HEK293 (cell line): Measurements from ENCODE around the gene PRKG2.

ENCODE experiments used
- CTCF ChIA-PET: fragments of 350-600 bp; formaldehyde crosslinking; extraction: SDS; loops from one replicate; lab custom pipeline; 2021; ENCODE audit warnings: antibody characterized with exemption; lab: Yijun Ruan, JAX
- POLR2A ChIA-PET: fragments of 300-600 bp; formaldehyde crosslinking; extraction: SDS; loops from one replicate; lab custom pipeline; 2020; ENCODE audit warnings: antibody characterized with exemption, inconsistent platforms; lab: Yijun Ruan, JAX
- H3K27ac ChIP-seq: fragments of 200-500 bp; sonication (Bioruptor generic); 2 replicates; pipeline ENCODE4 v1.5.1; 2014; ENCODE audit warnings: low read depth, low read length, control low read depth, inconsistent platforms; ENCODE audit errors: extremely low read depth
- H3K36me3 ChIP-seq, 2 experiments: fragments of 200-500 bp in 1 of 2; sonication (Bioruptor generic) in 1 of 2; 1 replicate in 1 of 2; 2 replicates in 1 of 2; pipeline ENCODE4 v1.5.1; 2014 to 2017; ENCODE audit warnings: inconsistent platforms in 2 of 2, low read length in 2 of 2; ENCODE audit not compliant: control insufficient read depth in 2 of 2, insufficient read depth in 1 of 2
- H3K4me1 ChIP-seq: fragments of 200-500 bp; sonication (Bioruptor generic); 2 replicates; pipeline ENCODE4 v1.5.1; 2014; ENCODE audit warnings: mild to moderate bottlenecking, low read length, inconsistent platforms; ENCODE audit not compliant: control insufficient read depth, insufficient read depth
- H3K4me3 ChIP-seq: 2 replicates; pipeline ENCODE4 v1.5.1; 2011; ENCODE audit warnings: low read depth, mild to moderate bottlenecking, control low read depth, low read length, moderate library complexity
- H3K9me3 ChIP-seq: fragments of 200-500 bp; sonication (Bioruptor generic); 2 replicates; pipeline ENCODE4 v1.5.1; 2014; ENCODE audit warnings: low read depth, low read length, inconsistent platforms; ENCODE audit not compliant: control insufficient read depth, insufficient read depth
- KLF16 ChIP-seq: fragments of 450-650 bp; formaldehyde crosslinking; IDR thresholded peaks from 2 replicates; pipeline ENCODE4 v1.5.1; 2017; ENCODE audit warnings: missing biosample characterization, missing genetic modification characterization
- SALL2 ChIP-seq: fragments of 450-650 bp; formaldehyde crosslinking; IDR thresholded peaks from 2 replicates; pipeline ENCODE4 v1.5.0; 2017; ENCODE audit warnings: missing biosample characterization, mild to moderate bottlenecking, missing genetic modification characterization, borderline replicate concordance
- SCRT1 ChIP-seq: fragments of 450-650 bp; formaldehyde crosslinking; IDR thresholded peaks from 2 replicates; pipeline ENCODE4 v1.5.1; 2016; ENCODE audit warnings: missing biosample characterization, missing genetic modification characterization, borderline replicate concordance
- ZNF112 ChIP-seq: fragments of 450-650 bp; formaldehyde crosslinking; IDR thresholded peaks from 2 replicates; pipeline ENCODE4 v1.5.0; 2017; ENCODE audit warnings: missing biosample characterization, missing genetic modification characterization
- ZNF394 ChIP-seq: fragments of 450-650 bp; formaldehyde crosslinking; IDR thresholded peaks from 2 replicates; pipeline ENCODE4 v1.5.1; 2016; ENCODE audit warnings: missing biosample characterization, missing genetic modification characterization, mild to moderate bottlenecking, moderate library complexity, borderline replicate concordance
- ZNF473 ChIP-seq: fragments of 450-650 bp; formaldehyde crosslinking; IDR thresholded peaks from 2 replicates; pipeline ENCODE4 v1.5.1; 2017; ENCODE audit warnings: missing biosample characterization, missing genetic modification characterization
- ZNF530 ChIP-seq: fragments of 450-650 bp; formaldehyde crosslinking; IDR thresholded peaks from 2 replicates; pipeline ENCODE4 v1.5.1; 2016; ENCODE audit warnings: low read depth, missing biosample characterization, missing genetic modification characterization
- ZNF560 ChIP-seq: fragments of 450-650 bp; formaldehyde crosslinking; IDR thresholded peaks from 2 replicates; pipeline ENCODE4 v1.5.1; 2017; ENCODE audit warnings: missing biosample characterization, missing genetic modification characterization, borderline replicate concordance
- ZNF585B ChIP-seq: fragments of 450-650 bp; formaldehyde crosslinking; IDR thresholded peaks from 2 replicates; pipeline ENCODE4 v1.5.1; 2016; ENCODE audit warnings: missing biosample characterization, missing genetic modification characterization
- ZNF654 ChIP-seq: fragments of 450-650 bp; formaldehyde crosslinking; IDR thresholded peaks from 2 replicates; pipeline ENCODE4 v1.5.1; 2016; ENCODE audit warnings: low read depth, missing biosample characterization, missing genetic modification characterization
- ZNF660 ChIP-seq: fragments of 450-650 bp; IDR thresholded peaks from 2 replicates; pipeline ENCODE4 v1.5.1; 2018; ENCODE audit warnings: missing biosample characterization, mild to moderate bottlenecking, missing genetic modification characterization
- ZNF707 ChIP-seq: fragments of 450-650 bp; formaldehyde crosslinking; IDR thresholded peaks from 2 replicates; pipeline ENCODE4 v1.5.1; 2016; ENCODE audit warnings: missing biosample characterization, missing genetic modification characterization
- ZNF776 ChIP-seq: fragments of 450-650 bp; formaldehyde crosslinking; IDR thresholded peaks from 2 replicates; pipeline ENCODE4 v1.5.0; 2017; ENCODE audit warnings: missing biosample characterization, missing genetic modification characterization, borderline replicate concordance
- ZSCAN16 ChIP-seq: fragments of 450-650 bp; formaldehyde crosslinking; IDR thresholded peaks from 2 replicates; pipeline ENCODE4 v1.5.1; 2016; ENCODE audit warnings: missing biosample characterization, missing genetic modification characterization
- TF ChIP-seq, protein P1 (sequence below): fragments of 450-650 bp; formaldehyde crosslinking; IDR thresholded peaks from 2 replicates; pipeline ENCODE4 v1.5.1; 2016; ENCODE audit warnings: missing biosample characterization, missing genetic modification characterization
- TF ChIP-seq, protein P2 (sequence below): fragments of 450-650 bp; formaldehyde crosslinking; IDR thresholded peaks from 2 replicates; pipeline ENCODE4 v1.5.1; 2016; ENCODE audit warnings: missing biosample characterization, missing genetic modification characterization

PRKG2 gene

DNA sequence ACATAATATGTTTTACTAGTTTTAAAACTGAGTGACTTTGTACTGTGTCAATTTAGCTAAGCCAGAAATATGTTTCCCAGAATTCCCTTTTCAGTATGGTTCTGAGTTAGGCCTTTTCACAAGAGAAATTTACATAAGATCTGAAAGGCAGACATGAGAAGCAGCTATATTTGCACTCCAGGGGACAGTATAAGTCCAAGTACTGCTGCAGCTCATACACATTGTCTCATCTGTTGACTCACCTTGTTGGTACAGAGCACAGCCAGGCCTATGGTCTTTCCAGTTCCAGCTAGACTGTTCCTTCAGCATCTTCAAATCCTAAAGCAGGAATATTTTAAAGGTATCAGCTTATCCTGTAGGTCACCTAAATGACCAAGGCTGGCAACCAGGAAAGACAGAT lies 131.0 kb downstream of the PRKG2 start:
- no peaks in the 10 kb centered on the region for H3K4me1 ChIP-seq
- no peak overlapping the region for H3K27ac ChIP-seq
- no peaks in the 10 kb centered on the region for H3K36me3 ChIP-seq
- no peaks in the 10 kb centered on the region for H3K9me3 ChIP-seq
- ChIA-PET POLR2A (no interaction called here), CTCF (interaction anchor here (0.5 to 1.2 kb wide), 4 partner anchors 25 to 1117 kb away, joined by 3 to 5 read pairs (median 4); no protein-coding TSS in a partner anchor)
- H3K4me3 ChIP-seq: no peak overlapping the region
- TF ChIP-seq ZNF654 (tag by site-specific recombination) (peak; percentile 17; the same call in 1 of the 2 replicates), ZNF776 (no peak)

DNA sequence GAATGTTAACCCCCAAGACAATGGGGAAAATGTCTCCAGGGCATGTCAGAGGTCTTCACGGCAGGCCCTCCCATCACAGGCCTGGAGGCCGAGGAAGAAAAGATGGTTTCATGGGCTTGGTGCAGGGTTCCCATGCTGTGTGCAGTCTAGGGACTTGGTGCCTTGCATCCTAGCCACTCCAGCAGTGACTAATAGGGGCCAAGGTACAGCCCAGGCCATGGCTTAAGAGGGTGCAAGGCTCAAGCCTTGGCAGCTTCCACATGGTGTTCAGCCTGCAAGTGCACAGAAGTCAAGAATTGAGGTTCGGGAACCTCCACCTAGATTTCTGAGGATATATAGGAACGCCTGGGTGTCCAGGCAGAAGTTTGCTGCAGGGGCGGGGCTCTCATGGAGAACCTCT lies 133.9 kb downstream of the PRKG2 start:
- no peak overlapping the region for H3K4me3 ChIP-seq
- H3K36me3 ChIP-seq: no peaks in the 10 kb centered on the region
- TF ChIP-seq ZNF560 (tag by site-specific recombination) (no peak), KLF16 (tag by site-specific recombination) (no peak), ZNF660 (tag by site-specific recombination) (no peak), ZNF394 (tag by site-specific recombination) (no peak), ZNF530 (tag by site-specific recombination) (no peak), ZNF473 (no peak), ZNF585B (tag by site-specific recombination) (no peak), ZNF112 (no peak)
- TF ChIP-seq, protein P1, sequence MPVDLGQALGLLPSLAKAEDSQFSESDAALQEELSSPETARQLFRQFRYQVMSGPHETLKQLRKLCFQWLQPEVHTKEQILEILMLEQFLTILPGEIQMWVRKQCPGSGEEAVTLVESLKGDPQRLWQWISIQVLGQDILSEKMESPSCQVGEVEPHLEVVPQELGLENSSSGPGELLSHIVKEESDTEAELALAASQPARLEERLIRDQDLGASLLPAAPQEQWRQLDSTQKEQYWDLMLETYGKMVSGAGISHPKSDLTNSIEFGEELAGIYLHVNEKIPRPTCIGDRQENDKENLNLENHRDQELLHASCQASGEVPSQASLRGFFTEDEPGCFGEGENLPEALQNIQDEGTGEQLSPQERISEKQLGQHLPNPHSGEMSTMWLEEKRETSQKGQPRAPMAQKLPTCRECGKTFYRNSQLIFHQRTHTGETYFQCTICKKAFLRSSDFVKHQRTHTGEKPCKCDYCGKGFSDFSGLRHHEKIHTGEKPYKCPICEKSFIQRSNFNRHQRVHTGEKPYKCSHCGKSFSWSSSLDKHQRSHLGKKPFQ (tag by site-specific recombination): no peak
- TF ChIP-seq, protein P2, sequence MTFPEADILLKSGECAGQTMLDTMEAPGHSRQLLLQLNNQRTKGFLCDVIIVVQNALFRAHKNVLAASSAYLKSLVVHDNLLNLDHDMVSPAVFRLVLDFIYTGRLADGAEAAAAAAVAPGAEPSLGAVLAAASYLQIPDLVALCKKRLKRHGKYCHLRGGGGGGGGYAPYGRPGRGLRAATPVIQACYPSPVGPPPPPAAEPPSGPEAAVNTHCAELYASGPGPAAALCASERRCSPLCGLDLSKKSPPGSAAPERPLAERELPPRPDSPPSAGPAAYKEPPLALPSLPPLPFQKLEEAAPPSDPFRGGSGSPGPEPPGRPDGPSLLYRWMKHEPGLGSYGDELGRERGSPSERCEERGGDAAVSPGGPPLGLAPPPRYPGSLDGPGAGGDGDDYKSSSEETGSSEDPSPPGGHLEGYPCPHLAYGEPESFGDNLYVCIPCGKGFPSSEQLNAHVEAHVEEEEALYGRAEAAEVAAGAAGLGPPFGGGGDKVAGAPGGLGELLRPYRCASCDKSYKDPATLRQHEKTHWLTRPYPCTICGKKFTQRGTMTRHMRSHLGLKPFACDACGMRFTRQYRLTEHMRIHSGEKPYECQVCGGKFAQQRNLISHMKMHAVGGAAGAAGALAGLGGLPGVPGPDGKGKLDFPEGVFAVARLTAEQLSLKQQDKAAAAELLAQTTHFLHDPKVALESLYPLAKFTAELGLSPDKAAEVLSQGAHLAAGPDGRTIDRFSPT: no peak
- no peak overlapping the region for H3K27ac ChIP-seq
- H3K9me3 ChIP-seq: no peaks in the 10 kb centered on the region
- ChIA-PET POLR2A (no interaction called here), CTCF (no interaction called here)
- H3K4me1 ChIP-seq: no peaks in the 10 kb centered on the region

DNA sequence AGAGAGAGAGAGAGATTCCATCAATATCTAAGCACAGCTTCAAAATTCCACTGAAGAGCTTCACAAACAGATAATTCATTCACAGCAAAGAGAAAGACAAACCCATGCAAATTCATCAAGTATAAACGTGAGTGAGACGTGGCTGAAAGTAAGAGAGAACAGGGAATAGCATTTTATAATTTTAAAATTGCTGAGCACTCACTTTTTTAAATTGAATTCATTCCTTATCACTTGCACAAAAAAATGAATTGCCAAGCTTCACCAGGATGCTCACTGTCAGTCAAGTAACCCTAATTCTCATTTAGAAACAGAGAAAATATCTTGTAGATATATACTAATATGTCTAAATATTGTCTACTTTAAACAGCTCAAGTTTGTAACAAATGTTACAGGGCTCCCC lies 144.0 kb downstream of the PRKG2 start:
- ChIA-PET CTCF (interaction anchor here (0.6 to 4.3 kb wide), 7 partner anchors 48 to 709 kb away, joined by 3 to 61 read pairs (median 4); no protein-coding TSS in a partner anchor), POLR2A (no interaction called here)
- Histone ChIP-seq H3K4me3 (no peak overlapping the region), H3K27ac (no peak overlapping the region), H3K36me3 (no peaks in the 10 kb centered on the region), H3K9me3 (no peaks in the 10 kb centered on the region), H3K4me1 (no peaks in the 10 kb centered on the region)
- TF ChIP-seq SCRT1 (tag by site-specific recombination) (no peak), ZSCAN16 (tag by site-specific recombination) (no peak), SALL2 (tag by site-specific recombination) (no peak), ZNF707 (tag by site-specific recombination) (no peak), ZNF530 (tag by site-specific recombination) (no peak)
